Erythroblast (primary cell): ENCODE data around the gene KCTD17.

Experiments
- DNase-seq, 2 experiments: peaks; one replicate each; lab custom pipeline; 2025; lab: John Stamatoyannopoulos, UW
- GATA1 ChIP-seq: IDR thresholded peaks from 2 replicates; pipeline ENCODE4 v1.6.1; 2011; ENCODE audit warnings: low read depth, mild to moderate bottlenecking, control low read depth, low read length, moderate library complexity
- POLR2A ChIP-seq: IDR thresholded peaks from 2 replicates; pipeline ENCODE4 v1.6.1; 2011; ENCODE audit warnings: mild to moderate bottlenecking, low read length

KCTD17 gene

DNA sequence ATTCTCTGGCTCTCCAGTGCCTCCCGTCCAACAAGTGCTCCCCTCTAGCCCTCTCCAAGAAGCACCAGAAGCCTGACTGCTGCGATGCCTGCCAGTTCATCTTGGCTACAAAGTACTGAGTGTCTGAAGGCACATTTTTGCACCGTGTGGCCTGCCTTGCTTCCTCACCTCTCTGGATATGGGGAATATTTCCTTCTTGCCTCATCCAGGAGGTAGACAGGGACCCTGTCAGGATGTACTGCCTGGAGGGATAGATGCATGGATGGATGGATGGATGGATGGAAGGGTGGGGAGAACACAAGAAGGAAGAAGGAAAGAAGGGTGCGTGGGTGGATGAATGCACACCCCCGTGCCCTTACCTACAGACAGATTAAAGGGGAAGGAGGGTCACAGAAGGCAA lies 27.6 kb downstream of the KCTD17 start:
- DNase-seq: no peak
- TF ChIP-seq POLR2A (no peak), GATA1 (no peak)

GRCh38 chr22:37079668-37080171 lies 28.2 kb downstream of the KCTD17 start:
- DNase-seq: peak; percentile 15 to 18
- TF ChIP-seq POLR2A (no peak), GATA1 (no peak)

DNA sequence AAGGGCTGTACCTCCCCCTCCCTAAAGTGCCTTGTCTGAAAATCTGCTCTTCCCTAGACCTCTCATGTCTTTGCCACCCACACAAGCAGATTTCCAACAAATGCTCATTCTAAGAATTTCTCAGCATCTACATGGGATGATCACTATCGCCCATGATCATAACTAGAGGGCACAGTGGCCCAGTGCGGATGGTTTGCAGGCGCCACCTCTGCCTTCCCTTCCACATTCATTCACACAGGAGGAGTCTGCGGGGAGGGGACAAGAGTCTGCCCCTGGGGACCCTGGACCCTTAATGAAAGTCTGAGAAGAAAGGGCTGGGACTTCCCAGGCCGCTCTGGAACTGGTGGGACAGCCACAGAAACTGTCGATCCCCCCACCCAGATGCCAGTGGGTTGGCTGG lies 28.9 kb downstream of the KCTD17 start:
- DNase-seq: no peak
- TF ChIP-seq POLR2A: no peak
- no peak for TF ChIP-seq GATA1

GRCh38 chr22:37080838-37081237 lies 29.3 kb downstream of the KCTD17 start:
- no peak for TF ChIP-seq GATA1
- no peak for TF ChIP-seq POLR2A

GRCh38 chr22:37082251-37082873 lies 30.8 kb downstream of the KCTD17 start:
- TF ChIP-seq POLR2A (no peak), GATA1 (no peak)
- no peak for DNase-seq

More at GRCh38 chr22:37080838-37081237, 29.3 kb downstream of the KCTD17 start:
- no peak for DNase-seq

- no peak for DNase-seq
- no peak for TF ChIP-seq GATA1
- TF ChIP-seq POLR2A: no peak
Measured at GRCh38 chr22:37083914-37084313, 32.4 kb downstream of the KCTD17 start.

DNA sequence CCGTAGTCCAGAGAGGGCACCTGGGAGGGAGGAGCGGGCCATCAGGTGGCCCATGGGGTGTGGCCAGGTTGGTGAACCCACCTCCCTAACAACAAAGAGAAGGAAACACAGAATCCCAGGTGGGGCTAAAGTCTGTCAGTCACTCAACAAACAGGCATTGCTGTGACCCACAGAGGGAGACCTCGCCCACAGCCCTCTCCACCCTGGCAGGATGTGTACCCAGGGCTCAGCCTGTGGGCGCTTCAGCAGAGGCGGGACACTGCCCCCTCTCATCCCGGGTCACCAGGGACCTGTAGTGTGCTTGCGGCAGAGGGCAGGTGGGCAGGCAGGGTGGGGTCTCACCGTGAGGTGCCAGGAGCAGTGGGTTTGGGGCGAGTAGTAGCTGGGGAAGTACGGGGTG lies 32.8 kb downstream of the KCTD17 start:
- DNase-seq: no peak
- TF ChIP-seq POLR2A (no peak), GATA1 (no peak)

- TF ChIP-seq GATA1 (no peak), POLR2A (no peak)
- no peak for DNase-seq
Measured at GRCh38 chr22:37086184-37086583, 34.6 kb downstream of the KCTD17 start.

- DNase-seq: peak in 1 of 2 experiments; percentile 18
- no peak for TF ChIP-seq POLR2A
- TF ChIP-seq GATA1: no peak
Measured at GRCh38 chr22:37088108-37088605, 36.6 kb downstream of the KCTD17 start.

GRCh38 chr22:37088750-37089408 lies 37.3 kb downstream of the KCTD17 start:
- TF ChIP-seq GATA1 (no peak), POLR2A (no peak)
- no peak for DNase-seq

DNA sequence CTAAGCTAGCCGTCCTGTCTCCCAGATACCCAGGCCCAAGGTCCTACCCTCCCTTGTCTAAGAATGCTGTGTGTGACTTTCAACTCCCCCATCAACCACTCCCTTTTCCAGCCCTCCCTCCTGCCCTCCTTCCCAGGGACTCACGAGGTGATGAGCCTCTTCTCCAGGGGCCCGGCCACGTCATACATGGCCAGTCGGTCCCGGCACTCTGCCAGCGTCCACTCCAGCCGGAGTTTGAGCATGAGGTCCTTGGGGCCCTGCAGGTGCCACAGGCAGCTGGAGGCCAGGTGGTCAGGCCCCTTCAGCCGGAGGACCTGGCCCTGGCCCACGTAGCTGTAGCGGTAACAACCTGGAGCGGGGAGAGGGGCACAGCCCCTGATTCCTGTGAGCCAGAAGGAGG lies 37.9 kb downstream of the KCTD17 start:
- no peak for TF ChIP-seq POLR2A
- TF ChIP-seq GATA1: no peak
- DNase-seq: no peak

GRCh38 chr22:37090920-37091695 lies 39.6 kb downstream of the KCTD17 start:
- no peak for DNase-seq
- TF ChIP-seq POLR2A (no peak), GATA1 (no peak)

DNA sequence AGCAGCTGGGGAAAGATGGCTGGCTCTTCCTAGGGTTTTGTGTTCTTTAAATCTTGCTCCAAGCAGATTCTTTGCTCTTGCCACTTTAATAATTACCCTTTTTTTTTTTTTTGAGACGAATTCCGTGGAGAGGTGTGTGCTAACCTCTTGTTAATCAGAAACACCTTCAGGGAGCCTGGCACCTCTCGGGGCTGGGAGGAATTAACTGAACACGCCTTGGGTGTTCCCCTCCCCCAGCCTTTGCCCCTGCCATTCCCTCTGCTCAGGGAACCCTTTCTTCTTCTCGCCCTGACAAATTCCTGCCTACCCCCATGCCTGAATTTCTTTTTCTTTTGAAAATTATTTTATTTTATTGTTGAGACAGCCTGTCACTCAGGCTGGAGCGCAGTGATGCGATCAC lies 40.5 kb downstream of the KCTD17 start:
- no peak for TF ChIP-seq POLR2A
- TF ChIP-seq GATA1: no peak

DNA sequence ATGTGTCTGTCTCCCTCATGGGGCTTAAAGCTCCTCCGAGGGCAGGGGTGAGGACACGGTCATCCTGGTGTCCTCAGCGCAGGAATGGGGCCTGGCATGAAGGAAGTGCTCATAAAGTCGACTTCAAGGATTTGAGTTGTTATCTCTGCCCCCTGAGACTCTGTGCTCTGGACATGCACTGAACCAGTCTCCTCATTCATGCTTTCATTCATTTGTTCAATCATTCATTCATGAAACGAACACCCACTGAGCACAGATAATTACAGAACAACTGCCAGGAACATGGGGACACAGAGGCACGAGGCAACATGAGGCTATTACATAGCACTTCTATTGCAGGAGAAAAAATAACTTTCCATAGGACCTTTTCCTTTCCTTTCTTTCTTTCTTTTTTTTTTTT lies 41.5 kb downstream of the KCTD17 start:
- DNase-seq: no peak
- TF ChIP-seq POLR2A (no peak), GATA1 (no peak)

More for the DNA sequence above, 40.5 kb downstream of the KCTD17 start:
- no peak for DNase-seq
